K562 (cell line): ENCODE measurements around the gene RUNX3. TPM values are rescaled to one million over a fixed set of nuclear protein-coding genes. Genes with fewer than 3 reads are reported as not detected.
"Not testable (repeated sequence)": the region's sequence is repeated elsewhere in the genome, so short reads cannot be mapped to it uniquely, and the experiment has no call there.

Source experiments
- ATAC-seq: fragments of 200-7000 bp; cut with Tn5 transposase; 3 replicates; pipeline ENCODE4 v1.9.1; 2020; ENCODE audit warnings: moderate library complexity
- BruUV-seq: library from RNA; stranded (reverse); fragments of 400-500 nt; replicated peaks from 2 replicates; lab custom pipeline; 2021; lab: Mats Ljungman, UMichigan
- CTCF ChIA-PET: fragments of 300-600 bp; formaldehyde crosslinking; extraction: SDS; loops from one replicate; lab custom pipeline; 2021; ENCODE audit warnings: low intra/inter-chr PET ratio; lab: Yijun Ruan, JAX
- POLR2A ChIA-PET: fragments of 300-600, 350-650 bp; sonication (Branson Sonifier 250); formaldehyde crosslinking; extraction: SDS; loops from one replicate; lab custom pipeline; 2021; ENCODE audit warnings: antibody characterized with exemption, inconsistent platforms; lab: Yijun Ruan, JAX
- DNase-seq, 4 experiments: peaks; one replicate each; pipeline versions ENCODE4 v3.0.0 to v3.0.0-alpha.2; 2011 to 2018; ENCODE audit warnings: low spot score in 3 of 4, mixed read lengths in 3 of 4; ENCODE audit errors: extremely low read depth in 1 of 4
- FAIRE-seq: peaks from 2 replicates; lab custom pipeline; 2011; peaks lifted over from hg19 to GRCh38; lab: Jason Lieb, UNC
- H2AFZ ChIP-seq: 2 replicates; pipeline ENCODE4 v1.6.0; 2011; ENCODE audit warnings: low read depth, low read length, control low read depth, inconsistent platforms
- H3K27ac ChIP-seq: fragments of 200-600 bp; 3 replicates; pipeline ENCODE4 v1.8.0; 2011; ENCODE audit warnings: low read depth, mild to moderate bottlenecking, control low read depth, inconsistent platforms, low read length, moderate library complexity, mixed read lengths; ENCODE audit errors: extremely low read depth
- H3K27me3 ChIP-seq, 2 experiments: fragments of 300-600 bp in 1 of 2; 2 replicates in 1 of 2; 3 replicates in 1 of 2; pipeline versions ENCODE4 v1.6.0 to v1.8.0; 2011; ENCODE audit warnings: inconsistent platforms in 2 of 2, low read length in 2 of 2, mild to moderate bottlenecking in 1 of 2, mixed read lengths in 1 of 2, moderate library complexity in 1 of 2; ENCODE audit not compliant: control insufficient read depth in 2 of 2, insufficient read depth in 2 of 2
- H3K36me3 ChIP-seq: fragments of 300-600 bp; 3 replicates; pipeline ENCODE4 v1.8.0; 2011; ENCODE audit warnings: mild to moderate bottlenecking, low read length, inconsistent platforms; ENCODE audit not compliant: control insufficient read depth, insufficient read depth
- H3K4me1 ChIP-seq, 2 experiments: fragments of 200-600 bp in 1 of 2; replicated peaks in 1 of 2; 2 replicates in 1 of 2; 3 replicates in 1 of 2; pipeline versions ENCODE4 v1.5.1 to v1.8.0; 2011; ENCODE audit warnings: inconsistent platforms in 2 of 2, low read length in 2 of 2, mild to moderate bottlenecking in 1 of 2, mixed read lengths in 1 of 2, moderate library complexity in 1 of 2; ENCODE audit not compliant: control insufficient read depth in 2 of 2, insufficient read depth in 2 of 2
- H3K4me2 ChIP-seq: 2 replicates; pipeline ENCODE4 v1.6.1; 2011; ENCODE audit warnings: low read length, control low read depth, inconsistent platforms, mixed read lengths; ENCODE audit not compliant: insufficient read depth
- H3K4me3 ChIP-seq: fragments of 200-600 bp; sonication (generic), shearing (Covaris generic); 2 replicates; pipeline ENCODE4 v1.5.1; 2016; ENCODE audit warnings: control low read depth, inconsistent platforms
- H3K79me2 ChIP-seq: fragments of 200-600 bp; 3 replicates; pipeline ENCODE4 v1.8.0; 2011; ENCODE audit warnings: low read length, inconsistent platforms; ENCODE audit not compliant: control insufficient read depth, insufficient read depth
- H3K9ac ChIP-seq, 2 experiments: 2 replicates each; pipeline versions ENCODE4 v1.6.0 to v1.6.1; 2011; ENCODE audit warnings: low read depth in 2 of 2, low read length in 2 of 2, control low read depth in 1 of 2, inconsistent platforms in 1 of 2, mild to moderate bottlenecking in 1 of 2, mixed read lengths in 1 of 2; ENCODE audit not compliant: insufficient read depth in 1 of 2
- H3K9me1 ChIP-seq: one replicate; pipeline ENCODE4 v1.6.0; 2011; ENCODE audit warnings: inconsistent platforms, mild to moderate bottlenecking, low read length, moderate library complexity; ENCODE audit not compliant: control insufficient read depth, insufficient read depth
- H3K9me3 ChIP-seq: replicated peaks from 2 replicates; pipeline ENCODE4 v1.5.1; 2011; ENCODE audit warnings: low read depth, low read length, inconsistent platforms; ENCODE audit not compliant: control insufficient read depth, insufficient read depth
- H4K20me1 ChIP-seq: replicated peaks from 2 replicates; pipeline ENCODE4 v1.6.1; 2011; ENCODE audit warnings: low read length, inconsistent platforms, mixed read lengths; ENCODE audit not compliant: control insufficient read depth, insufficient read depth
- DMBX1 ChIP-seq: fragments of 250-450 bp; sonication (Bioruptor Pico); IDR thresholded peaks from 2 replicates; pipeline ENCODE4 v1.8.0; 2022; ENCODE audit warnings: inconsistent platforms, mild to moderate bottlenecking, moderate library complexity, borderline replicate concordance
- GTF2B ChIP-seq: IDR thresholded peaks from 2 replicates; pipeline ENCODE4 v1.6.1; 2011; ENCODE audit not compliant: insufficient read length; ENCODE audit errors: extremely low read depth
- GTF2E2 ChIP-seq: fragments of 200-800 bp; sonication (Bioruptor generic); IDR thresholded peaks from 2 replicates; pipeline ENCODE4 v1.6.1; 2016; ENCODE audit warnings: missing genetic modification characterization, missing compliant biosample characterization
- HCFC1 ChIP-seq: IDR thresholded peaks from 2 replicates; pipeline ENCODE4 v1.6.1; 2012; ENCODE audit warnings: low read depth, low read length, improper control_type of control experiment
- HIVEP1 ChIP-seq: fragments of 250-450 bp; sonication (Bioruptor Pico); IDR thresholded peaks from 2 replicates; pipeline ENCODE4 v1.4.0; 2020; ENCODE audit warnings: mild to moderate bottlenecking
- MEIS2 ChIP-seq: fragments of 450-650 bp; IDR thresholded peaks from 2 replicates; pipeline ENCODE4 v1.6.1; 2014; ENCODE audit warnings: mild to moderate bottlenecking; ENCODE audit not compliant: partially characterized antibody
- MNT ChIP-seq, 2 experiments: fragments of 450-650 bp; conservative IDR thresholded peaks; 2 replicates each; pipeline ENCODE4 v1.6.1; 2017; ENCODE audit warnings: mild to moderate bottlenecking in 2 of 2, moderate library complexity in 2 of 2
- NFATC3 ChIP-seq: fragments of 450-650 bp; IDR thresholded peaks from 2 replicates; pipeline ENCODE4 v1.6.1; 2017; ENCODE audit warnings: mild to moderate bottlenecking
- SMAD3 ChIP-seq: fragments of 450-650 bp; formaldehyde crosslinking; conservative IDR thresholded peaks from 2 replicates; pipeline ENCODE4 v1.4.0; 2020; ENCODE audit warnings: mild to moderate bottlenecking
- SMARCA5 ChIP-seq: fragments of 450-650 bp; IDR thresholded peaks from 2 replicates; pipeline ENCODE4 v1.6.1; 2016
- SREBF1 ChIP-seq: fragments of 150-350 bp; IDR thresholded peaks from 2 replicates; pipeline ENCODE4 v1.6.1; 2014; ENCODE audit warnings: antibody characterized with exemption, low read depth, low read length, borderline replicate concordance
- WGBS: fragments of 100-300 bp; shearing (Covaris generic); methylation state at CpG from one replicate; pipeline ENCODE4 v1.1.6; 2016; ENCODE audit warnings: low coverage, mixed read lengths; ENCODE audit not compliant: insufficient coverage; ENCODE audit errors: missing lambda C conversion rate; 5-methylcytosine and 5-hydroxymethylcytosine counted together
- in situ Hi-C: fragments of 300-500 bp; cut with MboI; formaldehyde crosslinking; loops from 4 replicates; pipeline ENCODE4 v1.15.0; 2018; ENCODE audit warnings: inconsistent platforms, mixed read lengths
- intact Hi-C: fragments of 100-400 bp; cut with micrococcal nuclease; formaldehyde crosslinking; loops from 2 replicates; pipeline ENCODE4 v1.14.2; 2022
- polyA plus RNA-seq, 8 experiments: library from polyadenylated mRNA; depleted of rRNA in 4 of 8; stranded (reverse) in 5 of 8; unstranded in 3 of 8; fragments of >200 nt; fragmentation: Nextera tagmentation in 2 of 8; fragmentation: Illumina TruSeq in 1 of 8; extraction: Ambion mirVana in 2 of 8; extraction: Trizol in 1 of 8; gene quantifications; 2 replicates each; pipeline versions ENCODE4 v1.2.1 to v1.2.3, GENCODE V29; 2011 to 2014; ENCODE audit warnings: inconsistent platforms in 1 of 8, missing spikeins in 1 of 8
- total RNA-seq, 7 experiments: library from RNA; depleted of rRNA in 6 of 7; stranded (reverse); fragments of >200 nt in 6 of 7; fragmentation: Illumina TruSeq in 2 of 7; extraction: Trizol in 2 of 7; gene quantifications; 2 replicates each; pipeline versions ENCODE4 v1.2.1 to v1.2.3, GENCODE V29; 2011 to 2021; ENCODE audit warnings: low replicate concordance in 1 of 7
- TF ChIP-seq, protein P1 (sequence below): fragments of 250-450 bp; sonication (Bioruptor Pico); IDR thresholded peaks from 2 replicates; pipeline ENCODE4 v1.5.0; 2021
- TF ChIP-seq, protein P2 (sequence below): fragments of 250-450 bp; sonication (Bioruptor Pico); IDR thresholded peaks from 2 replicates; pipeline ENCODE4 v1.8.0; 2021; ENCODE audit warnings: moderate library complexity, mild to moderate bottlenecking, inconsistent platforms

Gene RUNX3
- total and polyA plus RNA-seq, 9 of the 15 experiments (the other 6 are each of a cell fraction or from before 2014, with no cell fraction given), result 0.01 to 0.64 (median 0.09) TPM

DNA sequence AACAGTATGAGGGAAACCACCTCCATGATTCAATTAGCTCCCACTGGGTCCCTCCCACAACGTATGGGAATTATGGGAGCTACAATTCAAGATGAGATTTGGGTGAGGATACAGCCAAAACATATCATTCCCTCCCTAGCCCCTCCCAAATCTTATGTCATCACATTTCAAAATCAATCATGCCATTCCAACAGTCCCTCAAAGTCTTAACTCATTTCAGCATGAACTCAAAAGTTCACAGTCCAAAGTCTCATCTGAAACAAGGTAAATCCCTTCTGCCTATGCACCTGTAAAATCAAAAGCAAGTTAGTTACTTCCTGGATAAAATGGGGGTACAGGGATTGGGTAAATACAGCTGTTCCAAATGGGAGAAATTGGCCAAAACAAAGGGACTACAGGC lies 38.7 kb downstream of the RUNX3 start:
- H3K36me3 ChIP-seq, H3K9me3 ChIP-seq, H2AFZ ChIP-seq, H3K79me2 ChIP-seq, BruUV-seq, CTCF ChIA-PET, POLR2A ChIA-PET, H3K4me2 ChIP-seq, H3K9me1 ChIP-seq, H3K27ac ChIP-seq, in situ Hi-C loops, H4K20me1 ChIP-seq, DNase-seq, ATAC-seq, intact Hi-C loops, H3K4me1 ChIP-seq, H3K9ac ChIP-seq, FAIRE-seq, H3K4me3 ChIP-seq: not testable (repeated sequence)
- H3K27me3 ChIP-seq, result peaks cover 2 to 19% of the 10 kb centered on the region in 2 experiments; a peak in 4 of 5 replicates
- 0% methylated on average over 1 of the region's 1 CpG for WGBS

DNA sequence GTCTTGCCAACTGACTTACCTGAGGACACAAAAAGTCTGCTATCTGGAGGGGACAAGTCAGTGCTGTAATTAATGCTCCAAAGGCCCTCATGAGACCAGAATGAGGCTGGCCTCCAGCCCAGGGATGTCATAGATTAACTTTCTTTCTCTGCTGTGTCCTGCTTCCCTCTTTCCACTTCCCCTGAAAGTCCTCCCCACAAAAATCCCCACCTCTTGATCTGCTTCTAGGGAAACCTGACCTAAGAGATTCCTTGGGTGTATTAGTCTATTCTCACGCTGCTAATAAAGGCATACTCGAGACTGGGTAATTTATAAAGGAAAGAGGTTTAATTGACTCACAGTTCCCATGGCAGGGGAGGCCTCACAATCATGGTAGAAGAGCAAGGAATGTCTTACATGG lies 39.2 kb downstream of the RUNX3 start:
- 0 out of 2 replicates have a peak, but pooled peaks cover 3% of the 10 kb centered on the region for H3K9me3 ChIP-seq
- no peaks in the 10 kb centered on the region; a peak in 1 of 5 replicates for H3K4me1 ChIP-seq
- no peaks in the 10 kb centered on the region for H4K20me1 ChIP-seq
- in situ Hi-C loops (no loop called here), intact Hi-C loops (no loop called here)
- H3K36me3 ChIP-seq, result no peaks in the 10 kb centered on the region
- ChIA-PET POLR2A (no interaction called here), CTCF (no interaction called here)
- WGBS, result 0% methylated on average over 2 of the region's 2 CpGs
- H3K9me1 ChIP-seq, result no peaks in the 10 kb centered on the region
- FAIRE-seq, result no peak
- no peaks in the 10 kb centered on the region for H3K79me2 ChIP-seq
- no peak overlapping the region for H3K27ac ChIP-seq
- H3K4me2 ChIP-seq, result no peak overlapping the region
- peaks cover 0 to 14% of the 10 kb centered on the region in 2 experiments; a peak in 3 of 5 replicates for H3K27me3 ChIP-seq
- H3K9ac ChIP-seq, result no peak overlapping the region
- no peak for DNase-seq
- no peak for ATAC-seq
- no peak overlapping the region for H2AFZ ChIP-seq
- no peak overlapping the region for H3K4me3 ChIP-seq
- no TSS peak for BruUV-seq
- no peak for TF ChIP-seq SMAD3
- no peak for TF ChIP-seq MNT (conservative IDR thresholded peaks at IDR 0.05)
- TF ChIP-seq GTF2E2 (tag), result no peak
- TF ChIP-seq SMARCA5, result no peak
- TF ChIP-seq NFATC3, result no peak
- no peak for TF ChIP-seq HIVEP1 (CRISPR knock-in tag)
- TF ChIP-seq MEIS2, result no peak
- TF ChIP-seq, protein P1, sequence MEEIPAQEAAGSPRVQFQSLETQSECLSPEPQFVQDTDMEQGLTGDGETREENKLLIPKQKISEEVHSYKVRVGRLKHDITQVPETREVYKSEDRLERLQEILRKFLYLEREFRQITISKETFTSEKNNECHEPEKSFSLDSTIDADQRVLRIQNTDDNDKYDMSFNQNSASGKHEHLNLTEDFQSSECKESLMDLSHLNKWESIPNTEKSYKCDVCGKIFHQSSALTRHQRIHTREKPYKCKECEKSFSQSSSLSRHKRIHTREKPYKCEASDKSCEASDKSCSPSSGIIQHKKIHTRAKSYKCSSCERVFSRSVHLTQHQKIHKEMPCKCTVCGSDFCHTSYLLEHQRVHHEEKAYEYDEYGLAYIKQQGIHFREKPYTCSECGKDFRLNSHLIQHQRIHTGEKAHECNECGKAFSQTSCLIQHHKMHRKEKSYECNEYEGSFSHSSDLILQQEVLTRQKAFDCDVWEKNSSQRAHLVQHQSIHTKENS (CRISPR knock-in tag), result no peak
- TF ChIP-seq DMBX1 (CRISPR knock-in tag), result no peak
- no peak for TF ChIP-seq HCFC1
- TF ChIP-seq, protein P2, sequence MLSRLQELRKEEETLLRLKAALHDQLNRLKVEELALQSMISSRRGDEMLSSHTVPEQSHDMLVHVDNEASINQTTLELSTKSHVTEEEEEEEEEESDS (CRISPR knock-in tag), result no peak
- no peak for TF ChIP-seq GTF2B
- TF ChIP-seq SREBF1, result no peak
